KOPT-K1 (cell line): Measurements from ENCODE around the gene CUL2.

ENCODE experiments used
- H3K27ac ChIP-seq: fragments of 200-600 bp; sonication (generic); 2 replicates; pipeline ENCODE4 v1.5.1; 2016; ENCODE audit warnings: antibody characterized with exemption, mild to moderate bottlenecking, low read depth, low read length; ENCODE audit not compliant: poor library complexity, severe bottlenecking
- H3K36me3 ChIP-seq: fragments of 200-600 bp; sonication (generic); 2 replicates; pipeline ENCODE4 v1.5.1; 2017; ENCODE audit warnings: antibody characterized with exemption, mild to moderate bottlenecking, low read length, moderate library complexity; ENCODE audit not compliant: insufficient read depth
- H3K9me3 ChIP-seq: fragments of 200-600 bp; sonication (generic); 2 replicates; pipeline ENCODE4 v1.5.1; 2017; ENCODE audit warnings: antibody characterized with exemption, low read length, mild to moderate bottlenecking; ENCODE audit not compliant: insufficient read depth, poor library complexity, severe bottlenecking

Gene CUL2

GRCh38 chr10:35017608-35018007 is 72.5 kb downstream of the CUL2 start:
- no peak overlapping the region for H3K27ac ChIP-seq
- peaks cover 77% of the 10 kb centered on the region for H3K36me3 ChIP-seq
- H3K9me3 ChIP-seq, result no peaks in the 10 kb centered on the region

- peaks cover 82% of the 10 kb centered on the region for H3K36me3 ChIP-seq
- H3K9me3 ChIP-seq, result no peaks in the 10 kb centered on the region
- no peak overlapping the region for H3K27ac ChIP-seq
These were observed 74.2 kb downstream of the CUL2 start for GRCh38 chr10:35015843-35016408.

GRCh38 chr10:35012781-35013180 is 77.4 kb downstream of the CUL2 start:
- H3K36me3 ChIP-seq, result peaks cover 89% of the 10 kb centered on the region
- H3K9me3 ChIP-seq, result no peaks in the 10 kb centered on the region
- H3K27ac ChIP-seq, result no peak overlapping the region

GRCh38 chr10:35011771-35012191 is 78.4 kb downstream of the CUL2 start:
- H3K9me3 ChIP-seq, result no peaks in the 10 kb centered on the region
- no peak overlapping the region for H3K27ac ChIP-seq
- H3K36me3 ChIP-seq, result peaks cover 86% of the 10 kb centered on the region

GRCh38 chr10:35007858-35008301 is 82.3 kb downstream of the CUL2 start:
- Histone ChIP-seq H3K27ac (no peak overlapping the region), H3K9me3 (no peaks in the 10 kb centered on the region), H3K36me3 (peaks cover 56% of the 10 kb centered on the region)

GRCh38 chr10:35006836-35007235 is 83.3 kb downstream of the CUL2 start:
- Histone ChIP-seq H3K9me3 (no peaks in the 10 kb centered on the region), H3K27ac (no peak overlapping the region), H3K36me3 (peaks cover 45% of the 10 kb centered on the region)

- Histone ChIP-seq H3K27ac (no peak overlapping the region), H3K36me3 (peaks cover 36% of the 10 kb centered on the region), H3K9me3 (no peaks in the 10 kb centered on the region)
These were observed 84.3 kb downstream of the CUL2 start for GRCh38 chr10:35005868-35006267.

- H3K9me3 ChIP-seq, result no peaks in the 10 kb centered on the region
- no peak overlapping the region for H3K27ac ChIP-seq
- H3K36me3 ChIP-seq, result peaks cover 24% of the 10 kb centered on the region
These were observed 85.5 kb downstream of the CUL2 start for GRCh38 chr10:35004651-35005050.

- H3K9me3 ChIP-seq, result no peaks in the 10 kb centered on the region
- peaks cover 17% of the 10 kb centered on the region for H3K36me3 ChIP-seq
- no peak overlapping the region for H3K27ac ChIP-seq
These were observed 86.2 kb downstream of the CUL2 start for GRCh38 chr10:35003906-35004305.

GRCh38 chr10:35000936-35001335 is 89.2 kb downstream of the CUL2 start:
- peaks cover 3% of the 10 kb centered on the region; the same call in 1 of the 2 replicates for H3K36me3 ChIP-seq
- no peaks in the 10 kb centered on the region for H3K9me3 ChIP-seq
- H3K27ac ChIP-seq, result no peak overlapping the region

GRCh38 chr10:34999532-34999931 is 90.6 kb downstream of the CUL2 start:
- no peaks in the 10 kb centered on the region for H3K9me3 ChIP-seq
- H3K36me3 ChIP-seq, result no peaks in the 10 kb centered on the region
- no peak overlapping the region for H3K27ac ChIP-seq

- Histone ChIP-seq H3K27ac (no peak overlapping the region), H3K9me3 (no peaks in the 10 kb centered on the region), H3K36me3 (no peaks in the 10 kb centered on the region)
These were observed 91.2 kb downstream of the CUL2 start for GRCh38 chr10:34998940-34999339.

- no peak overlapping the region for H3K27ac ChIP-seq
- H3K36me3 ChIP-seq, result no peaks in the 10 kb centered on the region
- no peaks in the 10 kb centered on the region for H3K9me3 ChIP-seq
These were observed 93.3 kb downstream of the CUL2 start for GRCh38 chr10:34996843-34997242.

GRCh38 chr10:34995925-34996324 is 94.2 kb downstream of the CUL2 start:
- Histone ChIP-seq H3K27ac (no peak overlapping the region), H3K36me3 (no peaks in the 10 kb centered on the region), H3K9me3 (no peaks in the 10 kb centered on the region)

- no peak overlapping the region for H3K27ac ChIP-seq
These were observed 95.5 kb downstream of the CUL2 start for GRCh38 chr10:34994565-34995142.

GRCh38 chr10:34993782-34994181 is 96.4 kb downstream of the CUL2 start:
- H3K27ac ChIP-seq, result no peak overlapping the region
- H3K36me3 ChIP-seq, result no peaks in the 10 kb centered on the region
- no peaks in the 10 kb centered on the region for H3K9me3 ChIP-seq

More at GRCh38 chr10:34994565-34995142, 95.5 kb downstream of the CUL2 start:
- Histone ChIP-seq H3K36me3 (no peaks in the 10 kb centered on the region), H3K9me3 (no peaks in the 10 kb centered on the region)
